SJCRH30 (cell line): ENCODE measurements around the gene IGFL3. TPM values are rescaled to one million over a fixed set of nuclear protein-coding genes. Genes with fewer than 3 reads are reported as not detected.
A peak's percentile ranks its signal among the peaks of the same experiment; 100 is the strongest.
"Not testable (repeated sequence)": the region's sequence is repeated elsewhere in the genome, so short reads cannot be mapped to it uniquely, and the experiment has no call there.

Experiments used
- DNase-seq, 2 experiments: peaks; one replicate each; pipeline ENCODE4 v3.0.0-alpha.2; 2015 to 2020
- H3K27ac ChIP-seq: fragments of 250-450 bp; sonication (Bioruptor Pico); 2 replicates; pipeline ENCODE4 v1.5.1; 2020; ENCODE audit warnings: mild to moderate bottlenecking, moderate library complexity
- H3K27me3 ChIP-seq: fragments of 250-450 bp; sonication (Bioruptor Pico); 2 replicates; pipeline ENCODE4 v1.5.1; 2020; ENCODE audit warnings: mild to moderate bottlenecking, moderate library complexity
- H3K36me3 ChIP-seq: fragments of 250-450 bp; sonication (Bioruptor Pico); 2 replicates; pipeline ENCODE4 v1.5.1; 2020; ENCODE audit warnings: mild to moderate bottlenecking, moderate library complexity
- H3K4me1 ChIP-seq: fragments of 250-450 bp; sonication (Bioruptor Pico); 2 replicates; pipeline ENCODE4 v1.5.1; 2020; ENCODE audit warnings: mild to moderate bottlenecking, moderate library complexity
- H3K4me3 ChIP-seq: fragments of 250-450 bp; sonication (Bioruptor Pico); 2 replicates; pipeline ENCODE4 v1.5.1; 2020; ENCODE audit warnings: mild to moderate bottlenecking, moderate library complexity
- H3K9me3 ChIP-seq: fragments of 250-450 bp; sonication (Bioruptor Pico); replicated peaks from 2 replicates; pipeline ENCODE4 v1.5.1; 2020; ENCODE audit warnings: mild to moderate bottlenecking, moderate library complexity
- total RNA-seq: library from RNA; depleted of rRNA; stranded (reverse); fragments of >200 nt; shearing (Covaris generic); gene quantifications from 2 replicates; pipeline ENCODE4 v1.2.3, GENCODE V29; 2014; rRNA removed

IGFL3 gene
- total RNA-seq, result not detected in 2 replicates

GRCh38 chr19:46124638-46125115, at the start of gene IGFL3:
Gene IGFL3, minus strand, starts transcription at chr19:46124688. Its CDS starts 39 bp downstream, at chr19:46124649.
- 0 out of 2 replicates have a peak, but pooled peaks cover 2% of the 10 kb centered on the region for H3K27me3 ChIP-seq
- DNase-seq, result no peak
- no peak within 1 kb of the TSS for H3K27ac ChIP-seq
- H3K4me3 ChIP-seq, result no peak within 1 kb of the TSS
- H3K9me3 ChIP-seq, result no peaks in the 10 kb centered on the region; the same call in 1 of the 2 replicates
- no peaks in the 10 kb centered on the region for H3K36me3 ChIP-seq
- no peaks in the 10 kb centered on the region for H3K4me1 ChIP-seq

- no peak overlapping the region for H3K27ac ChIP-seq
- no peaks in the 10 kb centered on the region for H3K27me3 ChIP-seq
- no peak overlapping the region for H3K4me3 ChIP-seq
- no peaks in the 10 kb centered on the region for H3K36me3 ChIP-seq
- DNase-seq, result no peak
- no peaks in the 10 kb centered on the region for H3K4me1 ChIP-seq
- H3K9me3 ChIP-seq, result no peaks in the 10 kb centered on the region; the same call in 1 of the 2 replicates
Measured at GRCh38 chr19:46173886-46174480, 49.5 kb upstream of the IGFL3 start.

GRCh38 chr19:46162731-46163130, 38.2 kb upstream of the IGFL3 start:
- H3K4me1 ChIP-seq, result no peaks in the 10 kb centered on the region
- no peak overlapping the region for H3K27ac ChIP-seq
- DNase-seq, result peak; percentile 18 to 46
- 0 out of 2 replicates have a peak, but pooled peaks cover 3% of the 10 kb centered on the region for H3K27me3 ChIP-seq
- H3K4me3 ChIP-seq, result no peak overlapping the region
- no peaks in the 10 kb centered on the region for H3K36me3 ChIP-seq
- no peaks in the 10 kb centered on the region for H3K9me3 ChIP-seq

GRCh38 chr19:46161642-46162257, 37.3 kb upstream of the IGFL3 start:
- H3K36me3 ChIP-seq, H3K4me3 ChIP-seq, H3K9me3 ChIP-seq, H3K27ac ChIP-seq, H3K4me1 ChIP-seq, DNase-seq, H3K27me3 ChIP-seq: not testable (repeated sequence)

- Histone ChIP-seq H3K4me1 (no peaks in the 10 kb centered on the region), H3K27ac (no peak overlapping the region), H3K27me3 (peaks cover 8% of the 10 kb centered on the region), H3K4me3 (no peak overlapping the region), H3K9me3 (no peaks in the 10 kb centered on the region), H3K36me3 (no peaks in the 10 kb centered on the region)
- DNase-seq, result no peak
Measured at GRCh38 chr19:46160233-46160775, 35.8 kb upstream of the IGFL3 start.

GRCh38 chr19:46159418-46160232, 35.1 kb upstream of the IGFL3 start:
- Histone ChIP-seq H3K27ac (no peak overlapping the region), H3K4me1 (no peaks in the 10 kb centered on the region), H3K4me3 (no peak overlapping the region), H3K36me3 (no peaks in the 10 kb centered on the region), H3K27me3 (peaks cover 8% of the 10 kb centered on the region), H3K9me3 (no peaks in the 10 kb centered on the region)
- DNase-seq, result no peak

- no peaks in the 10 kb centered on the region for H3K4me1 ChIP-seq
- H3K27me3 ChIP-seq, result peaks cover 8% of the 10 kb centered on the region
- no peak overlapping the region for H3K27ac ChIP-seq
- no peak overlapping the region for H3K4me3 ChIP-seq
- DNase-seq, result no peak
- H3K36me3 ChIP-seq, result no peaks in the 10 kb centered on the region
- H3K9me3 ChIP-seq, result no peaks in the 10 kb centered on the region
Measured at GRCh38 chr19:46155237-46155636, 30.7 kb upstream of the IGFL3 start.

GRCh38 chr19:46150606-46151005, 26.1 kb upstream of the IGFL3 start:
- no peak overlapping the region for H3K27ac ChIP-seq
- H3K27me3 ChIP-seq, result no peaks in the 10 kb centered on the region; the same call in 1 of the 2 replicates
- H3K36me3 ChIP-seq, result no peaks in the 10 kb centered on the region
- no peak for DNase-seq
- H3K4me3 ChIP-seq, result no peak overlapping the region
- no peaks in the 10 kb centered on the region for H3K4me1 ChIP-seq
- no peaks in the 10 kb centered on the region for H3K9me3 ChIP-seq

- Histone ChIP-seq H3K9me3 (no peaks in the 10 kb centered on the region), H3K27ac (no peak within 1 kb of the TSS)
Measured at GRCh38 chr19:46147791-46148288, 23.4 kb upstream of the IGFL3 start, which contains the start of gene IGFL2. Gene IGFL2, plus strand, starts transcription at chr19:46148238. Its CDS starts 41 bp downstream, at chr19:46148279.

GRCh38 chr19:46147166-46147740, 22.8 kb upstream of the IGFL3 start:
- H3K4me3 ChIP-seq, result no peak overlapping the region
- no peaks in the 10 kb centered on the region for H3K36me3 ChIP-seq
- H3K9me3 ChIP-seq, result no peaks in the 10 kb centered on the region

More at GRCh38 chr19:46147791-46148288, 23.4 kb upstream of the IGFL3 start, which contains the start of gene IGFL2:
- no peaks in the 10 kb centered on the region; the same call in 1 of the 2 replicates for H3K27me3 ChIP-seq
- H3K36me3 ChIP-seq, result no peaks in the 10 kb centered on the region
- DNase-seq, result no peak
- no peak within 1 kb of the TSS for H3K4me3 ChIP-seq
- no peaks in the 10 kb centered on the region for H3K4me1 ChIP-seq

GRCh38 chr19:46144756-46145155, 20.3 kb upstream of the IGFL3 start:
- Histone ChIP-seq H3K27me3 (no peaks in the 10 kb centered on the region; the same call in 1 of the 2 replicates), H3K4me3 (no peak overlapping the region), H3K4me1 (no peaks in the 10 kb centered on the region), H3K27ac (no peak overlapping the region), H3K9me3 (no peaks in the 10 kb centered on the region), H3K36me3 (no peaks in the 10 kb centered on the region)
- DNase-seq, result no peak

More at GRCh38 chr19:46147166-46147740, 22.8 kb upstream of the IGFL3 start:
- H3K27ac ChIP-seq, result no peak overlapping the region
- no peak for DNase-seq
- no peaks in the 10 kb centered on the region; the same call in 1 of the 2 replicates for H3K27me3 ChIP-seq
- no peaks in the 10 kb centered on the region for H3K4me1 ChIP-seq

- Histone ChIP-seq H3K4me1 (no peaks in the 10 kb centered on the region), H3K27ac (no peak overlapping the region), H3K36me3 (no peaks in the 10 kb centered on the region), H3K4me3 (no peak overlapping the region), H3K9me3 (no peaks in the 10 kb centered on the region), H3K27me3 (no peaks in the 10 kb centered on the region; the same call in 1 of the 2 replicates)
- DNase-seq, result no peak
Measured at GRCh38 chr19:46142294-46142693, 17.8 kb upstream of the IGFL3 start.

GRCh38 chr19:46141421-46141820, 16.9 kb upstream of the IGFL3 start:
- H3K36me3 ChIP-seq, result no peaks in the 10 kb centered on the region
- no peaks in the 10 kb centered on the region for H3K4me1 ChIP-seq
- H3K27ac ChIP-seq, result no peak overlapping the region

GRCh38 chr19:46137915-46138473, 13.5 kb upstream of the IGFL3 start:
- H3K27me3 ChIP-seq, result no peaks in the 10 kb centered on the region; the same call in 1 of the 2 replicates
- peaks cover 9% of the 10 kb centered on the region for H3K9me3 ChIP-seq
- no peak overlapping the region for H3K4me3 ChIP-seq
- H3K27ac ChIP-seq, result no peak overlapping the region
- no peaks in the 10 kb centered on the region for H3K36me3 ChIP-seq
- DNase-seq, result no peak
- H3K4me1 ChIP-seq, result peaks cover 15% of the 10 kb centered on the region

More at GRCh38 chr19:46141421-46141820, 16.9 kb upstream of the IGFL3 start:
- H3K9me3 ChIP-seq, result no peaks in the 10 kb centered on the region
- DNase-seq, result no peak
- H3K4me3 ChIP-seq, result no peak overlapping the region
- H3K27me3 ChIP-seq, result no peaks in the 10 kb centered on the region; the same call in 1 of the 2 replicates
